Measurements from ENCODE around the gene SIGLEC7.

Gene SIGLEC7

DNA sequence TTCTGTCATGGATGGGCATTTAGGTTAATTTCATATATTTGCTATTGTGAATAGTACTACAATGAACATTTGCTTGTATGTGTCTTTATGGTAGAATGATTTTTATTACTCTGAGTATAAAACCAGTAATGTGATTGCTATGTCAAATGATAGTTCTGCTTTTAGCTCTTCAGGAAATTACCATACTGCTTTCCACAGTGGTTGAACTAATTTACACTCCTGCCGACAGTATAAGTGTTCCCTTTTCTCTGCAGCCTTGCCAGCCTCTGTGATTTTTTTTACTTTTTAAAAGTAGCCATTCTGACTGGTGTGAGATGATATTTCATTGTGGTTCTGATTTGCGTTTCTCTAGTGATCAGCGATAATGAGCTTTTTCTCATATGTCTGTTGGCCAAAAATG lies 6.5 kb downstream of the SIGLEC7 start:
- no peak for DNase-seq (ENCODE audit: low read depth)
- H3K4me3 ChIP-seq (ENCODE audit: low read depth, low read length): no peak overlapping the region
- TF ChIP-seq, protein P1, sequence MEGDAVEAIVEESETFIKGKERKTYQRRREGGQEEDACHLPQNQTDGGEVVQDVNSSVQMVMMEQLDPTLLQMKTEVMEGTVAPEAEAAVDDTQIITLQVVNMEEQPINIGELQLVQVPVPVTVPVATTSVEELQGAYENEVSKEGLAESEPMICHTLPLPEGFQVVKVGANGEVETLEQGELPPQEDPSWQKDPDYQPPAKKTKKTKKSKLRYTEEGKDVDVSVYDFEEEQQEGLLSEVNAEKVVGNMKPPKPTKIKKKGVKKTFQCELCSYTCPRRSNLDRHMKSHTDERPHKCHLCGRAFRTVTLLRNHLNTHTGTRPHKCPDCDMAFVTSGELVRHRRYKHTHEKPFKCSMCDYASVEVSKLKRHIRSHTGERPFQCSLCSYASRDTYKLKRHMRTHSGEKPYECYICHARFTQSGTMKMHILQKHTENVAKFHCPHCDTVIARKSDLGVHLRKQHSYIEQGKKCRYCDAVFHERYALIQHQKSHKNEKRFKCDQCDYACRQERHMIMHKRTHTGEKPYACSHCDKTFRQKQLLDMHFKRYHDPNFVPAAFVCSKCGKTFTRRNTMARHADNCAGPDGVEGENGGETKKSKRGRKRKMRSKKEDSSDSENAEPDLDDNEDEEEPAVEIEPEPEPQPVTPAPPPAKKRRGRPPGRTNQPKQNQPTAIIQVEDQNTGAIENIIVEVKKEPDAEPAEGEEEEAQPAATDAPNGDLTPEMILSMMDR (IDR thresholded peaks at IDR 0.05; ENCODE audit: low read depth, low read length, missing control alignments): no peak
- in situ Hi-C loops (cut with HindIII; ENCODE audit: low sequenced_read_pairs): no loop called here

GRCh38 chr19:51150627-51151026 lies 8.5 kb downstream of the SIGLEC7 start:
- no peak for DNase-seq (ENCODE audit: low read depth)
- in situ Hi-C loops (cut with HindIII; ENCODE audit: low sequenced_read_pairs): no loop called here
- TF ChIP-seq, protein P1 (IDR thresholded peaks at IDR 0.05; ENCODE audit: low read depth, low read length, missing control alignments): no peak
- no peak overlapping the region for H3K4me3 ChIP-seq (ENCODE audit: low read depth, low read length)

DNA sequence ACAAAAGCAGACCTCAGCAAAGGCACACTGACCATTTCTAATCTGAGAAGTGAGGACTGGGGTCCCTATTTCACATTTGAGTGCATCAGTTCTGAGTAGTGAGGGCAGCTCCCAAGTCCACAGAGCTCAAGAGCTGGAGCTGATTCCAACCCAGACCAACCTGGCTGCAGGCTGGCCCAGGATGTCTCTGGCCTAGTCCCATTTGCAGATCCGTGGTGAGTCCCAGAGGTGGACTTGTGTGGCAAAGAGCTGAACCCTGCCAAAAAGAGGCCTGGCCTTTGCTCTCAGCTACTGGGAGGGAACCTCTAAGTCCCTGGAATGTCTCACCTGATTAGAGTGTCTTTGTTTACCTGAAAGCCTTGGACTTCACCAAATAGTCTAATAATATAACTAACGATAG lies 14.6 kb downstream of the SIGLEC7 start:
- H3K4me3 ChIP-seq (ENCODE audit: low read depth, low read length): no peak overlapping the region
- in situ Hi-C loops (cut with HindIII; ENCODE audit: low sequenced_read_pairs): no loop called here
- TF ChIP-seq, protein P1 (IDR thresholded peaks at IDR 0.05; ENCODE audit: low read depth, low read length, missing control alignments): no peak
- DNase-seq (ENCODE audit: low read depth): no peak

DNA sequence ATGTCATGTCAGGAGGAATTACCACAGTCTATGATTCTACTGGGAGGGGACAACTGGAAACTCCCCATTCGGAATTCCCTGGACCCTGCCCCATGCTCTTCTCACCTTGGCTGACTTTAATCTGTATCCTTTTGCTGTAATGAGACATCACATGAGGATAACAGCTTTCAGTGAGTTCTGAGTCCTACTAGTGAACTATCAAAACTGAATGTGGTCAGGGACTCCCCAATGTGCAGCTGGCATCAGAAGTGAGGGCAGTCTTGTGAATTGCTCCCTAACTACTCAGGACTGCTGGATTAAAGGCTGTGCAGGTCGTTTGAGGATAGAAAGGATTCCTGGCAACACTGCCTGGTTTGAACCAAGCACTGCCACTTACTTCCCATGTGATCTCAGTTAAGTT lies 15.2 kb downstream of the SIGLEC7 start:
- no peak for DNase-seq (ENCODE audit: low read depth)
- in situ Hi-C loops (cut with HindIII; ENCODE audit: low sequenced_read_pairs): no loop called here
- TF ChIP-seq, protein P1 (IDR thresholded peaks at IDR 0.05; ENCODE audit: low read depth, low read length, missing control alignments): no peak
- no peak overlapping the region for H3K4me3 ChIP-seq (ENCODE audit: low read depth, low read length)

DNA sequence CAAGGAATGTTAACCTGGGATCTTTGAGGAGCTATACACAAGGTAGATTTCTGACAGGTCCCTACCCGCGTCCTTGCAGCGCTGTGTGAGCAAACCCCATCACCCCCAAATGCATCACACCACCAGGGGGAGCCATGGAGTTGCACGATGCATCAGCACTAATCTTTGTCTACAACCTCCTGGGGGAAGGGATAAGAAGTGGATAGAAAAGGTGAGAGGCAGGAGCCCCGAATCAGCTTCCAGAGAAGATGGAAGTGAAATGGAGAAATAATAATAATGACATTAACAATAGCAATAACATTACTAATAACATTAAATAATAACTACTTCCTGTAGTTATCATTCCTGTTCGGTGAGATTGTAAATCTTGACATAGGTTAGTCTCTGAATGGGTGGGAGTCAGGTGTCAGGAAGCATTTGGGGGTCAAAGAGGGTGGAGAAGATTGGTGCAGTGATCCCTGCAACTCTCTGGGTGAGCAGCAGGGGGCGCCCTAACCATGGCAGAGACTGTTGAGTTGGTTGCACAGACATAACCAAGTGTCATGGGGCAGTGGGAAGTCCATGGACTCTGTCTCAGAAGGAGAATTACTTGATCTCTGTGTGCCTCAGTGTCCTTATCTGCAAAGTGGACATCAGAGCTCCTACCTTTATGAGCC lies 16.5 kb downstream of the SIGLEC7 start:
- TF ChIP-seq, protein P1 (IDR thresholded peaks at IDR 0.05; ENCODE audit: low read depth, low read length, missing control alignments): peak; percentile 36
- no peak overlapping the region for H3K4me3 ChIP-seq (ENCODE audit: low read depth, low read length)
- in situ Hi-C loops (cut with HindIII; ENCODE audit: low sequenced_read_pairs): no loop called here
- no peak for DNase-seq (ENCODE audit: low read depth)

- in situ Hi-C loops (cut with HindIII; ENCODE audit: low sequenced_read_pairs): no loop called here
- H3K4me3 ChIP-seq (ENCODE audit: low read depth, low read length): no peak overlapping the region
- no peak for DNase-seq (ENCODE audit: low read depth)
- TF ChIP-seq, protein P1 (IDR thresholded peaks at IDR 0.05; ENCODE audit: low read depth, low read length, missing control alignments): no peak
Observed at GRCh38 chr19:51159656-51160055, 17.6 kb downstream of the SIGLEC7 start.
